DOHH2 (cell line): ENCODE measurements around the gene SMARCB1.

Source experiments
- CTCF ChIP-seq: fragments of 200-600 bp; sonication (generic); IDR thresholded peaks from one replicate; pipeline ENCODE4 v1.5.1; 2014; ENCODE audit warnings: antibody characterized with exemption, mild to moderate bottlenecking, low read depth, low read length; ENCODE audit not compliant: poor library complexity, severe bottlenecking
- EZH2phosphoT487 ChIP-seq: fragments of 200-600 bp; sonication (generic); IDR thresholded peaks from 2 replicates; pipeline ENCODE4 v1.6.1; 2017; ENCODE audit warnings: borderline replicate concordance, mild to moderate bottlenecking, antibody characterized with exemption, low read length, moderate library complexity, mixed read lengths

GRCh38 chr22:23850136-23850611 lies 63.4 kb downstream of the SMARCB1 start:
- TF ChIP-seq CTCF (no peak), EZH2phosphoT487 (no peak)
